Thyroid gland (tissue), 4 donors: ENCODE results near the gene SLC45A2. TPM values are rescaled to one million over a fixed set of nuclear protein-coding genes. Genes with fewer than 3 reads are reported as not detected.

Experiments
- DNase-seq, 2 donors: peaks; one replicate each; pipeline ENCODE4 v3.0.0-alpha.2; 2019
- H3K27ac ChIP-seq, 3 donors: fragments of 200-600 bp; sonication (generic); 1 replicate in 2 of 3; 2 replicates in 1 of 3; pipeline ENCODE4 v1.5.1; 2016 to 2019; ENCODE audit warnings: mild to moderate bottlenecking in 1 of 3, moderate library complexity in 1 of 3
- H3K27me3 ChIP-seq: fragments of 200-600 bp; sonication (generic); one replicate; pipeline ENCODE4 v1.5.1; 2019
- H3K36me3 ChIP-seq, 2 donors: fragments of 200-600 bp; sonication (generic); one replicate each; pipeline ENCODE4 v1.5.1; 2016 to 2019
- H3K4me1 ChIP-seq, 2 donors: fragments of 200-600 bp; sonication (generic); one replicate each; pipeline ENCODE4 v1.5.1; 2017 to 2019
- H3K4me3 ChIP-seq, 3 donors: fragments of 200-600 bp; sonication (generic); replicated peaks in 1 of 3; 1 replicate in 2 of 3; 2 replicates in 1 of 3; pipeline ENCODE4 v1.5.1; 2016; ENCODE audit warnings: mild to moderate bottlenecking in 1 of 3
- H3K9me3 ChIP-seq: fragments of 200-600 bp; sonication (generic); one replicate; pipeline ENCODE4 v1.5.1; 2017
- CTCF ChIP-seq, 6 experiments: fragments of 200-600 bp in 3 of 6; fragments of 450-650 bp in 3 of 6; sonication (generic) in 3 of 6; IDR thresholded peaks; one replicate each; pipeline ENCODE4 v1.5.1; 2016 to 2019; ENCODE audit warnings: antibody characterized with exemption in 6 of 6, mild to moderate bottlenecking in 2 of 6, inconsistent platforms in 1 of 6, moderate library complexity in 1 of 6
- POLR2A ChIP-seq, 2 donors: fragments of 450-650 bp; IDR thresholded peaks; one replicate each; pipeline ENCODE4 v1.6.1; 2017; ENCODE audit warnings: antibody characterized with exemption in 2 of 2, mild to moderate bottlenecking in 2 of 2, moderate library complexity in 1 of 2
- WGBS, 2 donors: methylation state at CpG; one replicate each; pipeline ENCODE4 v1.1.5; 2017; 5-methylcytosine and 5-hydroxymethylcytosine counted together
- intact Hi-C: fragments of 100-400 bp; cut with DNase I; formaldehyde crosslinking; loops from one replicate; pipeline ENCODE4 v1.15.1; 2023
- total RNA-seq, 4 donors: library from RNA; depleted of rRNA; stranded (reverse); fragments of >200 nt; gene quantifications; one replicate each; pipeline ENCODE4 v1.2.3, GENCODE V29; 2016

The SLC45A2 gene
- total RNA-seq, 4 donors from 2014 or later, result not detected

- Histone ChIP-seq H3K27ac (no peak overlapping the region), H3K4me1 (no peaks in the 10 kb centered on the region), H3K4me3 (no peak overlapping the region), H3K9me3 (no peaks in the 10 kb centered on the region), H3K36me3 (peaks cover 0 to under 1% of the 10 kb centered on the region in 2 donors), H3K27me3 (no peaks in the 10 kb centered on the region)
- WGBS, 2 donors, result 40 to 44% methylated on average over 8 of the region's 8 CpGs
- intact Hi-C loops, result no loop called here
- DNase-seq, result peak; percentile 9 to 24
- TF ChIP-seq CTCF (IDR thresholded peaks at IDR 0.05), result no peak
- TF ChIP-seq POLR2A (IDR thresholded peaks at IDR 0.05), result no peak
These were observed 2.9 kb downstream of the SLC45A2 start for GRCh38 chr5:33981408-33982162.

- no peak for DNase-seq
- no peak overlapping the region for H3K27ac ChIP-seq
- H3K9me3 ChIP-seq, result no peaks in the 10 kb centered on the region
- 95% methylated on average over 3 of the region's 3 CpGs for WGBS, 2 donors
- intact Hi-C loops, result no loop called here
- TF ChIP-seq CTCF (IDR thresholded peaks at IDR 0.05) (no peak), POLR2A (IDR thresholded peaks at IDR 0.05) (no peak)
- H3K4me3 ChIP-seq, result no peak overlapping the region
- H3K27me3 ChIP-seq, result no peaks in the 10 kb centered on the region
- no peaks in the 10 kb centered on the region for H3K36me3 ChIP-seq
- no peaks in the 10 kb centered on the region for H3K4me1 ChIP-seq
These were observed 4.5 kb downstream of the SLC45A2 start for GRCh38 chr5:33980030-33980429.

- no peak overlapping the region for H3K4me3 ChIP-seq
- intact Hi-C loops, result no loop called here
- no peaks in the 10 kb centered on the region for H3K27me3 ChIP-seq
- H3K27ac ChIP-seq, result no peak overlapping the region
- WGBS, 2 donors, result 90 to 93% methylated on average over 1 of the region's 1 CpG
- H3K4me1 ChIP-seq, result no peaks in the 10 kb centered on the region
- H3K9me3 ChIP-seq, result no peaks in the 10 kb centered on the region
- no peak for DNase-seq
- TF ChIP-seq CTCF (IDR thresholded peaks at IDR 0.05), result no peak
- TF ChIP-seq POLR2A (IDR thresholded peaks at IDR 0.05), result no peak
- H3K36me3 ChIP-seq, result no peaks in the 10 kb centered on the region
These were observed 6.2 kb downstream of the SLC45A2 start for GRCh38 chr5:33978306-33978705.

GRCh38 chr5:33976307-33976706 lies 8.2 kb downstream of the SLC45A2 start:
- no peak for DNase-seq
- no peak overlapping the region for H3K4me3 ChIP-seq
- no peaks in the 10 kb centered on the region for H3K36me3 ChIP-seq
- TF ChIP-seq CTCF (IDR thresholded peaks at IDR 0.05) (no peak), POLR2A (IDR thresholded peaks at IDR 0.05) (no peak)
- no peaks in the 10 kb centered on the region for H3K4me1 ChIP-seq
- no peak overlapping the region for H3K27ac ChIP-seq
- intact Hi-C loops, result no loop called here
- WGBS, 2 donors, result 76 to 85% methylated on average over 1 of the region's 1 CpG
- no peaks in the 10 kb centered on the region for H3K9me3 ChIP-seq
- no peaks in the 10 kb centered on the region for H3K27me3 ChIP-seq

- DNase-seq, result no peak
- Histone ChIP-seq H3K27me3 (no peaks in the 10 kb centered on the region), H3K36me3 (no peaks in the 10 kb centered on the region), H3K27ac (no peak overlapping the region), H3K4me1 (no peaks in the 10 kb centered on the region), H3K9me3 (no peaks in the 10 kb centered on the region), H3K4me3 (no peak overlapping the region)
- intact Hi-C loops, result no loop called here
- TF ChIP-seq CTCF (IDR thresholded peaks at IDR 0.05), result no peak
- TF ChIP-seq POLR2A (IDR thresholded peaks at IDR 0.05), result no peak
- WGBS, 2 donors, result 50 to 57% methylated on average over 5 of the region's 5 CpGs
These were observed 8.6 kb downstream of the SLC45A2 start for GRCh38 chr5:33975852-33976251.
